HepG2 (cell line): ENCODE measurements around the gene C16orf87. TPM values are rescaled to one million over a fixed set of nuclear protein-coding genes. Genes with fewer than 3 reads are reported as not detected.

Experiments used
- AGO1 ChIP-seq: fragments of 200-400 bp; formaldehyde crosslinking; IDR thresholded peaks from 2 replicates; pipeline ENCODE4 v1.6.1; 2017; ENCODE audit warnings: mild to moderate bottlenecking, low read depth, low read length, moderate library complexity; ENCODE audit not compliant: poor library complexity, severe bottlenecking
- GLI4 ChIP-seq: sonication (generic); formaldehyde crosslinking; IDR thresholded peaks from 2 replicates; pipeline ENCODE4 v1.5.1; 2020; ENCODE audit warnings: missing genetic modification reagents, mild to moderate bottlenecking, moderate library complexity, borderline replicate concordance
- JUN ChIP-seq: sonication (generic); formaldehyde crosslinking; IDR thresholded peaks from 2 replicates; pipeline ENCODE4 v1.4.0; 2020; ENCODE audit warnings: mild to moderate bottlenecking, missing genetic modification reagents
- MAF1 ChIP-seq: sonication (generic); formaldehyde crosslinking; IDR thresholded peaks from 2 replicates; pipeline ENCODE4 v1.5.0; 2020; ENCODE audit warnings: missing genetic modification reagents, borderline replicate concordance
- MAFK ChIP-seq, 2 experiments: IDR thresholded peaks in 1 of 2; conservative IDR thresholded peaks in 1 of 2; 2 replicates each; pipeline ENCODE4 v1.6.1; 2011; ENCODE audit warnings: improper control_type of control experiment in 2 of 2, low read length in 2 of 2
- MTF1 ChIP-seq: sonication (generic); formaldehyde crosslinking; IDR thresholded peaks from 2 replicates; pipeline ENCODE4 v1.5.0; 2020; ENCODE audit warnings: missing genetic modification reagents
- NFYB ChIP-seq: sonication (generic); formaldehyde crosslinking; IDR thresholded peaks from 2 replicates; pipeline ENCODE4 v1.4.0; 2020; ENCODE audit warnings: missing genetic modification reagents
- SMC3 ChIP-seq: IDR thresholded peaks from 2 replicates; pipeline ENCODE4 v1.6.1; 2011; ENCODE audit warnings: low read length, improper control_type of control experiment
- TAF1 ChIP-seq: sonication (generic); formaldehyde crosslinking; IDR thresholded peaks from 2 replicates; pipeline ENCODE4 v1.4.0; 2020; ENCODE audit warnings: missing genetic modification reagents
- TRAFD1 ChIP-seq: sonication (generic); formaldehyde crosslinking; IDR thresholded peaks from 2 replicates; pipeline ENCODE4 v1.5.1; 2020; ENCODE audit warnings: missing genetic modification reagents, mild to moderate bottlenecking, borderline replicate concordance
- ZBTB14 ChIP-seq: sonication (generic); formaldehyde crosslinking; IDR thresholded peaks from 2 replicates; pipeline ENCODE4 v1.4.0; 2020; ENCODE audit warnings: missing genetic modification reagents
- ZFP37 ChIP-seq: sonication (generic); formaldehyde crosslinking; IDR thresholded peaks from 2 replicates; pipeline ENCODE4 v1.4.0; 2020; ENCODE audit warnings: missing genetic modification reagents, borderline replicate concordance
- ZNF766 ChIP-seq: sonication (generic); formaldehyde crosslinking; IDR thresholded peaks from 2 replicates; pipeline ENCODE4 v1.5.0; 2020; ENCODE audit warnings: missing genetic modification reagents, borderline replicate concordance
- ZNF781 ChIP-seq: sonication (generic); formaldehyde crosslinking; IDR thresholded peaks from 2 replicates; pipeline ENCODE4 v1.5.1; 2020; ENCODE audit warnings: borderline replicate concordance, mild to moderate bottlenecking, missing genetic modification reagents; ENCODE audit errors: not compliant biosample characterization
- polyA plus RNA-seq, 8 experiments: library from polyadenylated mRNA; depleted of rRNA in 3 of 8; stranded (reverse) in 7 of 8; unstranded in 1 of 8; fragments of >200 nt; fragmentation: Illumina TruSeq in 4 of 8; extraction: Trizol in 4 of 8; gene quantifications; 2 replicates each; pipeline versions ENCODE4 v1.2.1 to v1.2.3, GENCODE V29; 2011 to 2016; ENCODE audit warnings: low read depth in 4 of 8, missing spikeins in 1 of 8, mixed read lengths in 1 of 8; ENCODE audit not compliant: insufficient read depth in 1 of 8
- total RNA-seq, 5 experiments: library from RNA; depleted of rRNA; stranded (reverse); fragments of >200 nt; fragmentation: Illumina TruSeq; extraction: Trizol; gene quantifications; 2 replicates each; pipeline ENCODE4 v1.2.3, GENCODE V29; 2016; ENCODE audit warnings: low read depth in 1 of 5
- TF ChIP-seq, protein P1 (sequence below), 2 experiments: sonication (generic) in 1 of 2; formaldehyde crosslinking in 1 of 2; IDR thresholded peaks; 2 replicates each; pipeline versions ENCODE4 v1.4.0 to v1.6.1; 2016 to 2020; ENCODE audit warnings: borderline replicate concordance in 1 of 2, low read depth in 1 of 2, mild to moderate bottlenecking in 1 of 2, missing genetic modification reagents in 1 of 2
- TF ChIP-seq, protein P2 (sequence below): sonication (generic); formaldehyde crosslinking; IDR thresholded peaks from 2 replicates; pipeline ENCODE4 v1.5.0; 2020; ENCODE audit warnings: mild to moderate bottlenecking, missing genetic modification reagents
- TF ChIP-seq, protein P3 (sequence below): sonication (generic); formaldehyde crosslinking; IDR thresholded peaks from 2 replicates; pipeline ENCODE4 v1.5.0; 2020; ENCODE audit warnings: missing genetic modification reagents

Gene C16orf87
- total and polyA plus RNA-seq, 2 of the 13 experiments (the other 11 are each of a cell fraction or from before 2014, with no cell fraction given) = 8.6 to 19.5 TPM

DNA sequence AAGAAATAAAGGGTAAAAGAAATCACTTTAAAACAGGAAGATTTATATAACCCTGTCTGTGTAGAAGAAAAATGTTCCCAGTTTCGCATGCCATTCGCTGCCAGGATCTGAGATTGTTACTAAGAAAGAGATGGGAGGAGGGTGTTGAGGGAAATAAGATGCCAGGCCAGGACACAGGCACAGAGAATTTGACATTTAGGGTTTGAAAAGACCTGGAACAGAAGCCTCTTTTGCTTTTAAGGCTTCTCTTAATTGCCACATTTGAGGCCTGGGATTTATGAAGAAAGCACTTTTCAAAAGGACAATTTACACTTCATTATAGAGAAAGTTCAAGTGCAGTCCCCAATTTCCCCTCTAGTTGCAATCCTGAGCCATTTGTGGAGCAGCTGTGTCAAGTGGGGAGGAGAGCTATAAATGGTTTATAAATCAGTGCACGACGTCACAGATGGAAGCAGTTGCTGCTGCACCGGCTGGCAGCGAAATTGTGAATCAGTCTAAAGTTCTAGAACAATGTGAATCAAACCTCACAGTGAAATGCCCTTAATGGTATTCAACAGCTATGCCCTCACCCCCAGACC is 26.5 kb upstream of the C16orf87 start (continued):
- TF ChIP-seq SMC3 (peak; percentile 59), AGO1 (no peak), TRAFD1 (no peak), GLI4 (CRISPR knock-in tag) (no peak), ZBTB14 (CRISPR knock-in tag) (no peak), MTF1 (CRISPR knock-in tag) (no peak), MAFK (conservative IDR thresholded peaks at IDR 0.05 in 1 of 2, IDR thresholded peaks at IDR 0.05 in 1 of 2; ENCODE audit: low read length in 2 of 2) (no peak), NFYB (no peak), JUN (CRISPR knock-in tag) (no peak), ZFP37 (CRISPR knock-in tag) (no peak), ZNF781 (CRISPR knock-in tag) (peak; percentile 59), ZNF766 (CRISPR knock-in tag) (no peak), TAF1 (CRISPR knock-in tag) (no peak), MAF1 (CRISPR knock-in tag) (no peak)
- TF ChIP-seq, protein P1, sequence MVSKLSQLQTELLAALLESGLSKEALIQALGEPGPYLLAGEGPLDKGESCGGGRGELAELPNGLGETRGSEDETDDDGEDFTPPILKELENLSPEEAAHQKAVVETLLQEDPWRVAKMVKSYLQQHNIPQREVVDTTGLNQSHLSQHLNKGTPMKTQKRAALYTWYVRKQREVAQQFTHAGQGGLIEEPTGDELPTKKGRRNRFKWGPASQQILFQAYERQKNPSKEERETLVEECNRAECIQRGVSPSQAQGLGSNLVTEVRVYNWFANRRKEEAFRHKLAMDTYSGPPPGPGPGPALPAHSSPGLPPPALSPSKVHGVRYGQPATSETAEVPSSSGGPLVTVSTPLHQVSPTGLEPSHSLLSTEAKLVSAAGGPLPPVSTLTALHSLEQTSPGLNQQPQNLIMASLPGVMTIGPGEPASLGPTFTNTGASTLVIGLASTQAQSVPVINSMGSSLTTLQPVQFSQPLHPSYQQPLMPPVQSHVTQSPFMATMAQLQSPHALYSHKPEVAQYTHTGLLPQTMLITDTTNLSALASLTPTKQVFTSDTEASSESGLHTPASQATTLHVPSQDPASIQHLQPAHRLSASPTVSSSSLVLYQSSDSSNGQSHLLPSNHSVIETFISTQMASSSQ (IDR thresholded peaks at IDR 0.05; ENCODE audit: low read depth) = no peak
- TF ChIP-seq, protein P1 (CRISPR knock-in tag; IDR thresholded peaks at IDR 0.05; ENCODE audit: borderline replicate concordance) = no peak
- TF ChIP-seq, protein P2, sequence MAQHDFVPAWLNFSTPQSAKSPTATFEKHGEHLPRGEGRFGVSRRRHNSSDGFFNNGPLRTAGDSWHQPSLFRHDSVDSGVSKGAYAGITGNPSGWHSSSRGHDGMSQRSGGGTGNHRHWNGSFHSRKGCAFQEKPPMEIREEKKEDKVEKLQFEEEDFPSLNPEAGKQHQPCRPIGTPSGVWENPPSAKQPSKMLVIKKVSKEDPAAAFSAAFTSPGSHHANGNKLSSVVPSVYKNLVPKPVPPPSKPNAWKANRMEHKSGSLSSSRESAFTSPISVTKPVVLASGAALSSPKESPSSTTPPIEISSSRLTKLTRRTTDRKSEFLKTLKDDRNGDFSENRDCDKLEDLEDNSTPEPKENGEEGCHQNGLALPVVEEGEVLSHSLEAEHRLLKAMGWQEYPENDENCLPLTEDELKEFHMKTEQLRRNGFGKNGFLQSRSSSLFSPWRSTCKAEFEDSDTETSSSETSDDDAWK (CRISPR knock-in tag) = no peak
- TF ChIP-seq, protein P3, sequence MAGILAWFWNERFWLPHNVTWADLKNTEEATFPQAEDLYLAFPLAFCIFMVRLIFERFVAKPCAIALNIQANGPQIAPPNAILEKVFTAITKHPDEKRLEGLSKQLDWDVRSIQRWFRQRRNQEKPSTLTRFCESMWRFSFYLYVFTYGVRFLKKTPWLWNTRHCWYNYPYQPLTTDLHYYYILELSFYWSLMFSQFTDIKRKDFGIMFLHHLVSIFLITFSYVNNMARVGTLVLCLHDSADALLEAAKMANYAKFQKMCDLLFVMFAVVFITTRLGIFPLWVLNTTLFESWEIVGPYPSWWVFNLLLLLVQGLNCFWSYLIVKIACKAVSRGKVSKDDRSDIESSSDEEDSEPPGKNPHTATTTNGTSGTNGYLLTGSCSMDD (CRISPR knock-in tag) = 0 out of 2 replicates have a peak, but pooled peaks have one; percentile 44
